KMS-11 (cell line): ENCODE data around the gene ZNF219.

Experiments used
- H2AFZ ChIP-seq: fragments of 200-600 bp; sonication (generic); 2 replicates; pipeline ENCODE4 v1.6.1; 2016; ENCODE audit warnings: antibody characterized with exemption, mixed run types, low read depth
- H3K27ac ChIP-seq: fragments of 200-600 bp; sonication (generic); 2 replicates; pipeline ENCODE4 v1.6.1; 2016; ENCODE audit warnings: mild to moderate bottlenecking, mixed run types
- H3K27me3 ChIP-seq: fragments of 200-600 bp; sonication (generic); 2 replicates; pipeline ENCODE4 v1.6.1; 2017; ENCODE audit warnings: mild to moderate bottlenecking, low read depth, mixed run types, moderate library complexity; ENCODE audit not compliant: insufficient read depth
- H3K36me3 ChIP-seq: fragments of 200-600 bp; sonication (generic); 2 replicates; pipeline ENCODE4 v1.6.1; 2017; ENCODE audit warnings: mild to moderate bottlenecking, mixed run types; ENCODE audit not compliant: insufficient read depth
- H3K4me1 ChIP-seq: fragments of 200-600 bp; sonication (generic); 2 replicates; pipeline ENCODE4 v1.6.1; 2016; ENCODE audit warnings: mild to moderate bottlenecking, low read depth, mixed run types; ENCODE audit not compliant: poor library complexity, severe bottlenecking
- H3K4me2 ChIP-seq: fragments of 200-600 bp; sonication (generic); 2 replicates; pipeline ENCODE4 v1.7.0; 2016; ENCODE audit warnings: mild to moderate bottlenecking, mixed run types
- H3K4me3 ChIP-seq: fragments of 200-600 bp; sonication (generic); IDR thresholded peaks from 2 replicates; pipeline ENCODE4 v1.6.1; 2017; ENCODE audit warnings: low read depth, low read length, mixed read lengths; ENCODE audit not compliant: insufficient read depth
- H3K79me2 ChIP-seq: fragments of 200-600 bp; sonication (generic); 2 replicates; pipeline ENCODE4 v1.6.1; 2016; ENCODE audit warnings: low read depth, mixed run types; ENCODE audit not compliant: insufficient read depth
- H3K9ac ChIP-seq: fragments of 200-600 bp; sonication (generic); 2 replicates; pipeline ENCODE4 v1.6.1; 2016; ENCODE audit warnings: mild to moderate bottlenecking, mixed run types
- H4K20me1 ChIP-seq: fragments of 200-600 bp; sonication (generic); 2 replicates; pipeline ENCODE4 v1.6.1; 2016; ENCODE audit warnings: mild to moderate bottlenecking, mixed run types; ENCODE audit not compliant: insufficient read depth
- CTCF ChIP-seq: fragments of 200-600 bp; sonication (generic); conservative IDR thresholded peaks from 2 replicates; pipeline ENCODE4 v1.6.1; 2017; ENCODE audit warnings: low read depth, mild to moderate bottlenecking, antibody characterized with exemption, low read length, moderate library complexity, mixed read lengths

Gene ZNF219

GRCh38 chr14:21097636-21098075, 799 bp downstream of the ZNF219 start:
- no peak overlapping the region for H3K27ac ChIP-seq

DNA sequence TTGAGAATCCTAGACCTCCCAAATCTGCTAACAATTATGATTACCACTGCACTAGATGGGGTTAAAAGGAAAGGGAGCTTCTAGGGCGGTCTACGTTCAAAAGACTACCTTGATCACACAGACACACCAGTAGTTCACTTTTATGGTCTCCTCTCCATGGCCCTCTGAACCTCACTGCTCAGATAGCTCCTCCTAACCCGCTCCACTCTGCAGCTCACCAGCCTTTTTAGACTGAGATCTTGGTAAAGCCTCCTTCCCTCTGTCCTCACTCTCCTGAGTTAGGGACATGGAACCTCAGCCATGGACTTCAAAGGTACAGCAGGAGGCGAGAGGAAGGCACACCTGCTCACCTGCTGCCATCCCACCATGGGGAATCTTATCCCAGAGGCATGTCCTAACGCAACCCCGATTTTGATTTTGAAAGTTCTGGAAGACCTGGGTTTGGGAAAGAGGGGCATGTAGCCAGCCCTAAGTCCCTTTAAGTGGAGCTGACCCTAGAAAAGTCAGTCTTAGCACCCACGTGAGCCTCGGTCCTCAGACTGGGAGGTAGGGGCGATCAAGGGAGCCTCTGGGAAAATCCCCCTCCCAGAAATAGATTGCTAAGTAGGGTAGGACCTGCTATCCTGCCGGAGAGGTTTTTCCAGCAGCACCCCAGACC, 1.3 kb downstream of the ZNF219 start:
- TF ChIP-seq CTCF: no peak
- Histone ChIP-seq H3K36me3 (no peaks in the 10 kb centered on the region), H3K4me3 (no peak overlapping the region), H3K4me2 (no peak overlapping the region), H3K4me1 (peaks cover 11% of the 10 kb centered on the region), H3K27ac (no peak overlapping the region), H2AFZ (no peak overlapping the region), H3K27me3 (no peaks in the 10 kb centered on the region), H3K9ac (no peak overlapping the region), H3K79me2 (no peaks in the 10 kb centered on the region), H4K20me1 (no peaks in the 10 kb centered on the region)

More at GRCh38 chr14:21097636-21098075, 799 bp downstream of the ZNF219 start:
- H3K4me1 ChIP-seq: peaks cover 17% of the 10 kb centered on the region
- H3K4me3 ChIP-seq: no peak overlapping the region
- H3K9ac ChIP-seq: no peak overlapping the region
- H3K4me2 ChIP-seq: no peak overlapping the region
- H3K79me2 ChIP-seq: no peaks in the 10 kb centered on the region
- TF ChIP-seq CTCF: no peak
- H3K36me3 ChIP-seq: no peaks in the 10 kb centered on the region
- H4K20me1 ChIP-seq: no peaks in the 10 kb centered on the region
- no peaks in the 10 kb centered on the region for H3K27me3 ChIP-seq
- no peak overlapping the region for H2AFZ ChIP-seq

DNA sequence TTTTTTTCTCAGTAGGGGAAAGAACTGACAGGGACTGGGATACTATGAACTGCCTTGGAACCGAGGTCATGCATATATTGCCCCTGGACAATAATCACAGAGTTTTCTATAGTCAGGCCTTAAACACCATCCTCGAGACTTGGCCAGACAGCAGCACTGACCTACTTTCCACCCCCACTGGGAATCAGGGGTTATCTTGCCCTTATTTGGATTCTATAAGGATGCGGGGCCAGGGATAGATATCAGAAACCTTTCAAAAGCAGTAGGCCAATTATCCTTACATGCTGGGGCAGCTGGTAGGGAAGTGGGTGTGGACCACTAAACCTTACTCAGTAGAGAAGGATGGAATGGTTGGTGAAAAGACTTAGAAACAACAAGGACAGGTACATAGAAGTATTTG, 2.0 kb downstream of the ZNF219 start:
- Histone ChIP-seq H3K79me2 (no peaks in the 10 kb centered on the region), H3K27ac (no peak overlapping the region), H3K27me3 (no peaks in the 10 kb centered on the region), H4K20me1 (no peaks in the 10 kb centered on the region), H3K9ac (no peak overlapping the region), H3K36me3 (no peaks in the 10 kb centered on the region), H2AFZ (no peak overlapping the region), H3K4me1 (peaks cover 10% of the 10 kb centered on the region), H3K4me3 (no peak overlapping the region), H3K4me2 (no peak overlapping the region)
- TF ChIP-seq CTCF: no peak

DNA sequence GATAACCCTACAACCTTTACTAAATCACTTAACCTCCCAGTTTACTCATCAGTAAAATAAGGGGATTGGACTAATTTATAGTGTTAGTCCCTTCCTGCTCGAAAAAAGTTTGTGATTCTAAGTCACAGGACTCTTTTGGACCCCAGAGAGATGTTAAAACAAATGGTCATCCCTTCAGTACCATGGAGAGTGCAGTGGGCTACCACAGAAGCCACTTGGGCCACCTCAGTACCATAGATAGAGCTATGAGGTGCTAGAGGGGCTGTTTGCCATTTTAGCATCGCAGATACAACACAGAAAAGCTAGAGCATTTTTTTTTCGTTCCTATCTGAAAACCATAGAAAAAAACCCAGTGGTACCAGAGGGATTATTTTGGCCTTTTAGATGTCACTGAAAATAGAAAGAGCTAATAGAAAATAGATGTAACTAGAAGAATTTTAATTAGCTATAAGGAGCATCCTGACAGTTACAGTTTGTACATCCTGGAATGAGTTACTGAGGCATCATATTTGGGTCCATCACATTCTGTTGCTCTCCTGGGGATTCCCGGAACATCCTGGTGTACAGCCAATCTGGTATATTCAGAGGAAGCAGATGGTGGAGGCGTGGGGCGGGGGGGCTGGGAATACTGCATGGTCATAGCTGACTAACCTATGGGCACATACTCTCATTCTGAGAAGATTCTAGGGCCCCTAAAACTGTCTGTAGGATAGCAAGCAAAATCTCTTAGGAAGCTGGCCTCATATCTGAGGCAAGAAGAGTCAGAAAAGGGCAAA, 2.8 kb downstream of the ZNF219 start:
- H3K27ac ChIP-seq: no peak overlapping the region
- peaks cover 10% of the 10 kb centered on the region for H3K4me1 ChIP-seq
- no peak overlapping the region for H2AFZ ChIP-seq
- H3K27me3 ChIP-seq: no peaks in the 10 kb centered on the region
- H3K4me2 ChIP-seq: no peak overlapping the region
- no peaks in the 10 kb centered on the region for H3K36me3 ChIP-seq
- no peaks in the 10 kb centered on the region for H3K79me2 ChIP-seq
- no peak overlapping the region for H3K9ac ChIP-seq
- no peak overlapping the region for H3K4me3 ChIP-seq
- H4K20me1 ChIP-seq: no peaks in the 10 kb centered on the region
- no peak for TF ChIP-seq CTCF
